GM18517 (cell line): ENCODE measurements around the gene CAPN5.

Experiments
- ATAC-seq: cut with Tn5 transposase; IDR thresholded peaks from one replicate; pipeline ENCODE4 v1.9.1; 2021; ENCODE audit warnings: mild to moderate bottlenecking, moderate library complexity; ENCODE audit not compliant: unreplicated experiment

CAPN5 gene

DNA sequence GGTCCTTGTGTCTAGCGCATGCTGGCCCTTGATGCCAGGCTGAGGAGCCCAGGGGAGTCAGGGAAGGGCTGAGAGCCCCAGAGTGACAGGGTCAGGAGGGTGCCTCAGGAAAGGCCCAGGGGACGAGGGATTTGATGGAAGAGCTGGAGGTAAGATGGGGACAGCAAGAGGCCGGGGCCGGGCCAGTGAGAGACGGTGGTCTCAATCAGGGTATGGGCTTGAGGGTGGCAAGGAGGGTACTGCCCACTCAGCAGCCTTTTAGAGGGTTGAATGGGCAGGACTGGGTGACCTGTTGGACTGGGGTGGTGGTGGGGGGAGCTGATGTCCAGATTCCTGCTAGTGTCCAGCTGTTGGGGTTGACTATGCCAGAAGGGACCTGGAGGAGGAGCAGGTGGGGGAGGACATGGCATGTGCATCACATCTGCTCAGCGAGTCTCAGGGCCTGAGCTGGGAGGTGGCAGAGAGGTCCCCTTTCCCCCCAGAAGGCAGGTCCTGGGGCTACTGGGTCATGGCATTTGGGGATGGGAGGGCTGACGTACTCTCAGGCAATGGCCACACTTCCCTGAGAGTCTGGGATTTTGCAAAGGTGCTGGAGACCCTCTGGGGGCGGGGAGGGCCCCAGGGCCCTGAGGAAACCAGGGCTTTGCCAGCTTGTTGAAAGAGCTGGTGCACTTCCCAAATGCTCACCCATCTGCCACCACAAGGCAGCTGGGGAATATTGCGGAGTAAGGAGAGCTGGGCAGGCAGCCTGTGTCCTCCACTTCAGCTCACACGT lies 79.7 kb downstream of the CAPN5 start:
- no peak for ATAC-seq

DNA sequence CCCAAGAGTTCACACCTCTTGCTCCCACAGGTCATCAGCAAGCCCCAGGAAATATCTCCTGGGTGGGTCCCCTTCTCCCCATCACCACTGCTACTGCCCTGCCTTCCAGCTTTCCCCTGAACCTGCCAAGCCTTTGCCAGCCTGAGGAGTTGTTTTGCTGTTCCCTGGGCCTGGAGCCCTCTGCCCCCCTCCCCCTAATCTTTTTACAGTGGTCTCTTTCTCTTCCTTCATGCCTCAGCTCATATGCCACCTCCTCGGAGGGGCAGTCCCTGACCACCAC lies 80.2 kb downstream of the CAPN5 start:
- ATAC-seq, result no peak

DNA sequence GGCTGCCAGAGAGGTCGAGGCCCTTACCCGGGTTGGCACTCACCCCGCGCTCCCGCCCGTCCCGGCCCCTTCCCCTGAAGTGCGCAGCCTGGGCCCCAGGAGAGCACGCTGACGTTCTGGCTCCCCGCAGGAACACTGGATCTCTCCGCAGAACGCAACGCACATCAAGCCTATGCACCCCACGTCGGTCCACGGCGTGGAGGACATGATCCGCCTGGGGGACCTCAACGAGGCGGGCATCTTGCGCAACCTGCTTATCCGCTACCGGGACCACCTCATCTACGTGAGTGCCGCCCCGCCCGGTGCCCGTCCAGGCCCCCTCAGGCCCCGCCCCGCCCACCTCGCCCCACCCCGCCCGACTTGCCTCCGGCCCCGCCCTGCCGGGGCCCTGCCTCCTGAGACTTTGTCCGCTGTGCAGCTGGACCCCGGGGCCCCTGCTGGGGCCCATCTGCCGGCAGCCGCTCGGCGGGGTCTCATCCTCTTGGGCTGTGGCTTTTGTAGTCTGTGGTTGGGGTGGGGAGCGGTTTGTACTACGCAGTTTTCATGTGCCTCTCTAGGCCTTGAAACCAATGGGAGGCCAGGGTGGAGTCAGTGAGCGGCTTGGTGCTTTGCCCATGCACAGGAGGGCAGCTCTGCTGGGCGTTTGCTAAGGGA lies 81.0 kb downstream of the CAPN5 start:
- no peak for ATAC-seq

DNA sequence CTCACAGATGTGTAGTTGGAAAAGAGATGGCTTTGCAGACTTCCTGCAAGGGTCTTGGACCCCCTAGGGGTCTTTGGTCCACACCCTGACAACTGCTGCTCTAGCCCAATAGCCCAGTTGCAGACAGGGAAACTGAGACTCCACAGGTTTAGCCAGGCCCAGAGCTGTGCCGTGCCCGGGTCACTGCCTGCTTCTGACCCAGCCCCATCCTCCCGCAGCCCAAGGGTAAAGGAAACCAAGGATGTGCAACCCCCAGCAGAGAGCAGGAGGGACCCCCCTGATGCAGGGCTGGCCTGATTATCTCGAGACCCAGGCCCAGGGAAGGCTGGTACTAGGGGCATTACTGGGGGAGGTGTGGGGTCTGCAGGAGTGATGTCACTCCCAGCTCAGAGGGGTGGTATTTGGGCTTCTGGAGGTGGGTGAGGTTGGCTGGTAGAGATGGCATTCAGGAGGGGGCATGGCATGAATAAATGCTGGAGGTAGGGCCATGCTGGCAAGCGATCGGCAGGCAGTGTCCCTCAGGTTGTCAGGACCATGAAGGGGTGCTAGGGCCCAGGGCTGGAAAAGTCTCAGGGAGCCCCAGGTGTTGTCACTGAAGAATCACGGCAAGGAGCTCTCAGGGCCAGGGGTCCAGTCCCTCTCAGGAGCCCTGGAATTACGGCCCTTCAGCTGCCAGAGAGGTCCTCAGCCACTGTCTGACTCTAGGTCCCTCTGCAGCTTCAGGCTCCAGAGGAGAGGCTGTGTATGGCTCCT lies 82.4 kb downstream of the CAPN5 start:
- ATAC-seq, result no peak

DNA sequence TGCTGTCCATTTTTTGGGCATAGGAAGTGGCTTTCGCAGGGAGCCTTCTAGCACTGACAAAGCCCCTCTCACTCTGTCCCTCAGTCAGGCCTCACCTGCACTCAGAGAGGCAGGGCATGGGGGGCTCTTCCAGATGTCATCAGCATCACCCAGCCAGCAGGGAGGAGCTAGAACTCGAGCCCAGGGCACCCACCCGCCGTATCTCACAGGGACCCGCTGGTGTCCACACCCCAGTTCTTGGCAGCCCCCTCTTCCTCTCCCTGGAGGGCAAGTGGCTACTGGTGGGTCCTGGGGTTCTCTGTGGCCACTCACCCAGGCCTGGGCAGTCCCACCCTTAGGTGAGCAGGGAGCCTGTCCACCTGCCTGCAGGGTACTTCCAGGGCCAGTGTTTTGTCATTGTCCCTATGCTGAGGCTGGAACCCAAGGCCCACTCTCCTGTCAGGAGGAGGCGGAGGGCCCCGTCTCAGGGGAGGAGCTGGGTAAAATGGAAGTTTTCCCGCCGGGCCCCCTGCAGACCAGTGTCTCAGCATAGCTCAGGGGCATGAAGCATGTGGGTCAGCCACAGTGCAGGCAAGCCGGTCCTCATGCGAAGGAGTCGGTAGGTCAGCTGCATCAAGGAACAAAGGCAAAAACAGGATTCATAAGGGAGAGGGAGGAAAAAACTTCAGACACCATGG lies 83.1 kb downstream of the CAPN5 start:
- no peak for ATAC-seq

DNA sequence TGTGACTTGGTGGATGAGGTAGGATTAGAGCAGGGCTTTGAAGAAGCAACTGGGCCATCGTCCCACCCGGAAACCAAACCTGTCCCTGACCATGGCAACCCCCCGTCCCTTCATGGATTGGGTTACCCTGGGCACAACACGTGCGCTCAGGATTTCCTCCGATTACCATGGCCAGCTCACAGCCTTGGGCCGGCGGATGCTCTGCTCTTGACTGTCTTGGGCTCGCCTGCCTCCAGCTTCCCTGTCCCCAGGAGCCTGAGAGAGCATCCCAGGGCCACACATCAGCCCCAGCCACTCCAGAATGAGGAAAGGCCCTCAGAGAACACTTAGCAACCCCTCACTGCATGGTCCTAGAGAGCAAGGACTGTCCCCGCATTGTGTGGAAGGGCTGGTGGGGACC lies 84.1 kb downstream of the CAPN5 start:
- ATAC-seq, result no peak

DNA sequence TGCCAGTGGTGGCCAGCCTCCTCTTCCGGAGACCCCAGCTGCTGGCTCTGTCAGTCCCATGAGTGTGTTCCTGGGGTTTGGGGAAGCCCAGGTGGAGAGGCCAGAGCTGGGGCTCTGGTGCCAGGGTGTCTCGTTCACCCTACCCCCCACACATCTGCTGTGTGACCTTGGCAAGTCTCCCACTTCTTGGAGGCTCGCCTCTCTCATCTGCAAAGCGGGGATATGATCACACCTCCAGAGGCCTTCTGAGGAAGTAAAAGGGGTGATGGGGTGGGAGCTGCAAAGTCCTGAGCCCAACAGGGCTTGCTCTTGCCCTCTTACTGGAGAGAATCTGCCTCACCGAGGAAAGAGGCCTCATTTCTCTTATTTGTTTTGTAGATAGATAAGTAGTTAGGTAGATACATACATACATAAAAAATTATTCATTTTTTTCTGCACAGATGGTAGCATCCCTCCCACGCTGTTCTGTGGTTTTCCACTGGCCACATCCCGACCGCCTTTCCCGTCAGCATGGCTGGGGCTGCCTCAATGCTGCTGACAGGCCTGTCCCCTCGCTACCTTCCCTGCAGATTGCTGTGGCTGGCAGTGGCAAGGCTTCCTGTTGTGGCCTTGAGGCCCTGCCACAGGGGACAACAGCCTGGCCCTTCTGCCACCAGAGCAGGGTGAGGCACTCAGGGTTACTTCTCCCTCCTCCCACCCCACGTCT lies 85.2 kb downstream of the CAPN5 start:
- ATAC-seq, result no peak

DNA sequence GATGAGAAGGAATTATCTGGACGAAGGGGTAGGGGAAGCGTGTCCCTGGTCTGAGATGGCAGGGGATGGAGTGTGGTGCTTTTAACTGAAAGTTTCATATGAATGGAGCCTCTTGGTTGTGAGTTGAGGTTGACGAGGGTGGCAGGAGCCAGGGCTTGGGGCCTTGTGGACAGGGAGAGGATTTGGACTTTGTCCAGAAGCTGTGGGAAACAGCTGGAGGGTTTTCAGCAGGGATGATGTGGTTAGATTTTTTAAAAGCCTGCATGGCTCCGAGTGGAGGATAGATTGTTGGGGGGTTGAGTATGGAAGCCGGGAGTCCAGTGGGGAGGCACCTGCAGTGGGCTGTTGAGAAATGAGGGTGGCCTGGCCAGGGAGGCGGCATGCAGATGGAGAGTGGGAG lies 86.1 kb downstream of the CAPN5 start:
- no peak for ATAC-seq

DNA sequence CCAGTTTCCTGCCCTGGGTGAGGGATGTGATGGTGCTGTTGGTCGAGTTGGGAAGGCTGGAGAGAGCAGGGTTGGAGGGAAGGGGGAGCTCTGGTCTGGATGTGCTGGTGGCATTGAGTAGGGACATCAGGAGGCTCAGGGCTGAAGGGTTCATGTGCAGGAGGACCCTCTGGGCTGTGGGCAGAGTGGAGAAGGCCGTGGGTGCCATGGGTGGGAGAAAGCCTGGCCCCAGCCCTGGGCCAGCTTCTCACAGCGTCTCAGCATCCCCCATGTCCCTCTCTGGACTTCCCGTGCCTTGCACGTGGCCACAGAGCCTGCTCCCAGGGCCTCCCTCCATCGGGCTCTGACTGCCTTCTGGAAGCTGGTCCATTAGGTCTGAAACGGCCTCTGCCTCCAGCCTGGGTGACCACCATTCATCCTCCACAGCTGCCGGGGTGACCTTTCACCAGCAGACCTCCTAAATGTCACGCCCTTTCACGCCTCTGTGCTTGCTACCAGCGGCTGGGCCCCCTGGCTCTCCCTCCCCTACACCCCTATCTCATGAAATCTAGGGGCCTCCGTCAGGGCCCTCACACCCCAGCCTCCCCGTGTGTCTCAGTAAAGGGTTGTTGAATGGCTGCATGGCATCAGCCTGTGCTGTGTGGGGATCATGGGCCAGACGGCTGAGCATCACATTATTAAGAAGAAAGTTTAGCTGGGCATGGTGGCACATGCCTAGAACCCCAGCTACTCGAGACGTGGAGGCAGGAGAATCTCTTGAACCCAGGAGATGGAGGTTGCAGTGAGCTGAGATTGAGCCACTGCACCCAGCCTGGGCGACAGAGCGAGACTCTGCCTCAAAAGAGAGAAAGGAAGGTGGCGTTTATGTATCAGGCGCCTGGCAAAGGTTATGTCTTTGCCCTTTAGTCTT lies 86.8 kb downstream of the CAPN5 start:
- no peak for ATAC-seq

DNA sequence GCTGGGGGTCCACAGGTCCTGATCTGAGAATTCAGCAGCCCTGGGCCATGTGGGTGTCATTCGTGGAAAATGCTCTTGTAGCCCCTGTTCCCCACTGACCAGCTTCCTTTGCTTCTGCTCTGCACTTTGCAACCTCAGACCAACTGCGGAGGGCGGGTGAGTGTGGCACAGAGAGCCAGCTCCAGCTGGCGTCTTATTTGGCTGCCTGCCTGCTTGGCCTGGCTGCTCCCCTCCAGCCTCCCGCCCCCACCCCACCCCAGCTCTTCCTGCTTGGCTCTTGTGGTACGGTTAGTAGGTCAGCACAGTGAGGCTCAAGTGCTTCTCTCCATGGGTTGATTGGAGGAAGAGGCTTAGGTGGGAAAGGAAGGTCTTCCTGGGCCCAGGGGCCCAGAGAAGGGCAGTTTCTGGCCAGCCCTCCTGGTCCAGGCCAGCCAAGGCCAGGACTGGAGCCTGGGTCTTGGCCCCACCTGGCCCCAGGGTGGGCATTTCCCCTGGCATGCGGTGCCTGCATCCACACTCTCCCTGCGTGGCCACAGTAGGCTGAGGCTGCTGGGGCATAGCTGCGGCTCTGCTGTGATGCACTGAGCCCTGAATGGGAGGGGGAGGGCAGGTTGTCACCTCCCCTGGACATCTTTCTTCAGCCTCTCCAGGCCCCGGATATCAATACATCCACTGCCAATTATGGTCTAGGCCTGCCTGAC lies 87.8 kb downstream of the CAPN5 start:
- no peak for ATAC-seq

DNA sequence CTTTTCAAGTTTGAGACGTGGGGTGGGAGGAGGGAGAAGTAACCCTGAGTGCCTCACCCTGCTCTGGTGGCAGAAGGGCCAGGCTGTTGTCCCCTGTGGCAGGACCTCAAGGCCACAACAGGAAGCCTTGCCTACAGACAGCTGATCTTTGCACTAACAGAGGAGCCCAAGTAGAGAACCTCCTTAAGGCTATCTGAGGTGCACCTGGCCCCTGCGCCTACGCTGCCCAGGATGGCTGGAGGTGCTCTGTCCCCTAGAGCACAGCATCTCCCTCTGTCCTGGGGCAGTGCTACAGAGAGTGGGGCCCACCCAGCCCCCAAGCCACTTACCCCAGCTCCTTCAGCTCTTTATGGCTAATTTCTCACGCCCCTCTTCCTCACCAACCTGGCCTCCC lies 88.3 kb downstream of the CAPN5 start:
- no peak for ATAC-seq

DNA sequence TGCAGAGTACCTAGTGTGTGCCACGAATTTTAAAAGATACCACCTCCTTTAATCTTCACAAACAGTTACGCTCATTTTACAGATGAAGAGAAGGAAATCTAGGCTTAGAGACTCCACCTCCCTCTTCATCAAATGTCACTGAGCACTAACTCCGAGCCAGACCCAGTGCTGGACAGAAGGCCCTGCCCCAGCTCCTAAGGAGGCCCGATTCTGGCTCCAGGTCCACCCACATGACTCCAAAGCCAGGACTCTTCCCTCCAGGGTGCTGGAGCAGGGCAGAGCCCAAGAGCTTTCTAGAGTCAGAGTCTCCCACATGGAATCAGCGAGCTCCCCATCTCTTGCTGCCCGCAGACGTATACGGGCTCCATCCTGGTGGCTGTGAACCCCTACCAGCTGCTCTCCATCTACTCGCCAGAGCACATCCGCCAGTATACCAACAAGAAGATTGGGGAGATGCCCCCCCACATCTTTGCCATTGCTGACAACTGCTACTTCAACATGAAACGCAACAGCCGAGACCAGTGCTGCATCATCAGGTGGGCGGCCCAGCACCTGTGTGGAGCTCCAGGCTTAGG lies 88.9 kb downstream of the CAPN5 start:
- no peak for ATAC-seq

DNA sequence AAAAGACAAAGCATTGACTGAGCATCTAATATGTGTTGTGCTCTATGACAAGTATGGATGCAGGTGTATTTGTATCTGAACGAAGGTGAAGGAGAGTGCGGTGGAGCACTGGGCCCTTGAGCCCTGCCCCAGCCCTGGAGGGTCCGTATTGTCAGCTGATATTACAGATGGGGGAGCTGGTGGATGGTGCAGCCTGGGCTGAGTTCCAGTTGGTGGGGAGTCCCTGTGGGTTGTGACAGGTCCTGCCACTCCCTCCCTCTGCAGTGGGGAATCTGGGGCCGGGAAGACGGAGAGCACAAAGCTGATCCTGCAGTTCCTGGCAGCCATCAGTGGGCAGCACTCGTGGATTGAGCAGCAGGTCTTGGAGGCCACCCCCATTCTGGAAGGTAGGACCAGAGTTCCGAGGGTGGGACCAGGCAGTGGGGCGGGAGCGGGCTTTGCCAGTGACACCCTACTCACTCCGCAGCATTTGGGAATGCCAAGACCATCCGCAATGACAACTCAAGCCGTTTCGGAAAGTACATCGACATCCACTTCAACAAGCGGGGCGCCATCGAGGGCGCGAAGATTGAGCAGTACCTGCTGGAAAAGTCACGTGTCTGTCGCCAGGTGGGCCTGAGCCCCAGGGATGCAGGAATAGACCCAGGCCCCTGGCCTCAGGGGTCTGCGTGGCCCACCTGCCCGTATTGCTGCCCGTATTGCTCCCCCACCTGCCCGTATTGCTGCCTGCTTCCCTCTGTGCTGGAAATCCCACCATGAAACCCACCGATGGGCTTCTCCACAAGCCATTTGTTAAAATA lies 89.8 kb downstream of the CAPN5 start:
- ATAC-seq, result no peak

DNA sequence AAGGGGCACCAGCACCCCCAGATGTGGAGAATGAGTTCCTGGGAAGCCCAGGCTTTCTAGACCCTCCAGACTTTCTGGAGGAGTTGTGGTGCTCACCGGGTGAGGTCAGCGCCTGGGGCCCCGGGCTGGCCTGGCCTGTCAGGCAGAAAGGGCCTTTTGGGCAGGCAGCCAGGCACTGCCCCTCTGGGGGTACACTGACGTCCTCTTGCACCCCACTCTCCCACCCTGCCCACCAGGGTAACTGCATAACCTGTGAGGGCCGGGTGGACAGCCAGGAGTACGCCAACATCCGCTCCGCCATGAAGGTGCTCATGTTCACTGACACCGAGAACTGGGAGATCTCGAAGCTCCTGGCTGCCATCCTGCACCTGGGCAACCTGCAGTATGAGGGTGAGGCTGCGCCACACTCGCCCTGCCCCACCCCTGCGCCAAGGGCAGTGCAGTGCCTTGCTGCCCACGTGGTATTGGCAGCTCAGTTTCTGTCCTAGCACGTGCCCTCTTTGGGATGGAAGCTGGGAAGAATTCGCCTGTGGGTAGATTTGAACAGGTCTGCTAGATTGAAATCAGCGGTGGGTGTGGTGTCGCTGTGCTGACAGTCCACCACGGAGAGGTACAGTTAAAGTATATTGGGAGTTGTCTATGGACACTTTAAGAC lies 91.4 kb downstream of the CAPN5 start:
- no peak for ATAC-seq

DNA sequence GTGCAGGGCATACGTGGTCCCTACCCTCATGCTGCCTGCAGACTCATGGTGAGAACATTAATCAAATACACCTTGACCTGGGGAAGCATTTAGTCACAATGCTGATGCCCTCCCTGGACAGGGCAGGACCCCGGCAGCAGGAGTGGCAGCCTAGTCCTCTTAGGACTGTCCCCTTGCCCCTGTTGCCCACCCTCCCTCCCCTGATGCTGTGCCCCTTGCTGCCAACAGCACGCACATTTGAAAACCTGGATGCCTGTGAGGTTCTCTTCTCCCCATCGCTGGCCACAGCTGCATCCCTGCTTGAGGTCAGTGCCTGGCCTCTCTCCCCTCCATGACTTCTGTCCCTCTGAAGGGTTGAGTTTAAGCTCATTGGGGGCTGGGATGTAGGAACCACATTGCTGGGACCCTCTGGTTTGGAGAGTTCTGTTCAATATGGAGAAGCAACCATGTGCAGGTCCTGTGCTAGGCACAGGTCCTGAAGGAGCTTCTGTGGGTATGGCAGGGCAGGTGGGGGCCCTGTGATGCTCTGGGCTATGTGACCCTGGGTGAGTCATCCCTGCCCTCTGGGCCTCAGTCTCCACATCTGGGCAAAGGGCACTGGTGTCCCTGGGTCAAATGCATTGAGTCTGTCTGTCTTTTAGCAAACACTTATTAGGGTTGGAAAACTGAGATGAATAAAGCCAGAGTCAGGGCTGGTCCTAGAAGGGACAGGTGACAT lies 92.6 kb downstream of the CAPN5 start:
- no peak for ATAC-seq

DNA sequence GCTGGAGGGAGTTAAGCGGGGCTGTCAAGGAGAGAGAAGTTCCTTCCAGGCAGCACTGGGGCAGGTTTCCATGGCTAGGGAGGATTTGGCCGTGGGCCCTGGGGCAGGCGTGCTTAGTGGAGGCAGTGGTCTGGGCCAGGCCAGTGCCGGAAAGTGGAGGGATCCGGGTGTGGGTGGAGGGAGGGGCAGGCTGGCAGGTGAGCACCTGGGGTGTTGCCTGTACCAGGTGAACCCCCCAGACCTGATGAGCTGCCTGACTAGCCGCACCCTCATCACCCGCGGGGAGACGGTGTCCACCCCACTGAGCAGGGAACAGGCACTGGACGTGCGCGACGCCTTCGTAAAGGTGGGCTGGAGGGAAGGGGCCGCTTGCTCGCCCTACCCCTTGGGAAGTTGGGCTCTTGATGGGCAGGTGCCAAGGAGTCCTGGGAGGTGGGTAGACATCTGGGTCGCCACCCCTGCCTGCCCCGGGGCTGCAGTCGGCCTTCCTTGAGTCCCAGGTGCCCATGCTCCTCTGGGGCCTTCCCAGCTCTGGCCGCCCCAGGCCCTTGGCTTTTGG lies 93.2 kb downstream of the CAPN5 start:
- no peak for ATAC-seq

DNA sequence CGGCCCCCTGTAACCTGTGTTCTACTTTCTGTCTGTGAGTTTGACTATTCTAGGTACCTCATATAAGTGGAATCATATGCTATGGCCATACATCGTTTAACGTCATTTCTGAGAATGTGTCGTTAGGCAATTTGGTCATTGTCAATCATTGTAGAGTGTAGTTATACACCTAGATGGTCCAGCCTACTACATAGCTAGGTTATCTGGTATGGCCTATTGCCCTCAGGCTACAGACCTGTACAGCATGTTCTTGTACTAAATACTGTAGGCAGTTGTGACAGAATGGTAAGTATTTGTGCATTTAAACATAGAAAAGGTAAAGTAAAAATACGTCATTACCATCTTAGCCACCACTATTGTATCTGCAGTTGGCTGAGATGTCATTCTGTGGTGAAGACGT lies 96.5 kb downstream of the CAPN5 start:
- no peak for ATAC-seq
